Effector memory CD8-positive, alpha-beta T cell (primary cell): Measurements from ENCODE around the gene LILRB3.
"Not testable (repeated sequence)": the region's sequence is repeated elsewhere in the genome, so short reads cannot be mapped to it uniquely, and the experiment has no call there.

Experiments
- ATAC-seq: fragments of 150-1000 bp; cut with Tn5 transposase; replicated peaks from 2 replicates; pipeline ENCODE4 v1.10.0; 2021; ENCODE audit warnings: mild to moderate bottlenecking, moderate library complexity
- DNase-seq, 3 experiments: peaks; one replicate each; pipeline ENCODE4 v3.0.0; 2021
- H3K27ac Mint-ChIP-seq, 2 donors: one replicate each; pipeline ENCODE4 v1.8.0; 2022; ENCODE audit warnings: mild to moderate bottlenecking in 2 of 2, mixed read lengths in 2 of 2, moderate library complexity in 2 of 2
- H3K27me3 Mint-ChIP-seq, 2 donors: one replicate each; pipeline ENCODE4 v1.8.0; 2022; ENCODE audit warnings: mixed read lengths in 2 of 2
- H3K36me3 Mint-ChIP-seq: one replicate; pipeline ENCODE4 v1.8.0; 2022; ENCODE audit warnings: mild to moderate bottlenecking, moderate library complexity, mixed read lengths; ENCODE audit not compliant: insufficient read depth
- H3K4me1 Mint-ChIP-seq, 2 donors: one replicate each; pipeline ENCODE4 v1.8.0; 2022; ENCODE audit warnings: low read depth in 2 of 2, mixed read lengths in 2 of 2
- H3K4me3 Mint-ChIP-seq, 2 donors: one replicate each; pipeline ENCODE4 v1.8.0; 2022; ENCODE audit warnings: mild to moderate bottlenecking in 2 of 2, mixed read lengths in 2 of 2, moderate library complexity in 2 of 2
- H3K9me3 Mint-ChIP-seq, 2 donors: one replicate each; pipeline ENCODE4 v1.8.0; 2022; ENCODE audit warnings: mixed read lengths in 2 of 2

LILRB3 gene

GRCh38 chr19:54171736-54172431 lies 50.9 kb downstream of the LILRB3 start:
- not testable (repeated sequence) for ATAC-seq, DNase-seq, H3K9me3 Mint-ChIP-seq, H3K36me3 Mint-ChIP-seq, H3K4me3 Mint-ChIP-seq, H3K27me3 Mint-ChIP-seq
- H3K27ac Mint-ChIP-seq: peak overlapping the region in 1 of 2 donors; percentile 64
- H3K4me1 Mint-ChIP-seq: peaks cover 7 to 10% of the 10 kb centered on the region in 2 donors

DNA sequence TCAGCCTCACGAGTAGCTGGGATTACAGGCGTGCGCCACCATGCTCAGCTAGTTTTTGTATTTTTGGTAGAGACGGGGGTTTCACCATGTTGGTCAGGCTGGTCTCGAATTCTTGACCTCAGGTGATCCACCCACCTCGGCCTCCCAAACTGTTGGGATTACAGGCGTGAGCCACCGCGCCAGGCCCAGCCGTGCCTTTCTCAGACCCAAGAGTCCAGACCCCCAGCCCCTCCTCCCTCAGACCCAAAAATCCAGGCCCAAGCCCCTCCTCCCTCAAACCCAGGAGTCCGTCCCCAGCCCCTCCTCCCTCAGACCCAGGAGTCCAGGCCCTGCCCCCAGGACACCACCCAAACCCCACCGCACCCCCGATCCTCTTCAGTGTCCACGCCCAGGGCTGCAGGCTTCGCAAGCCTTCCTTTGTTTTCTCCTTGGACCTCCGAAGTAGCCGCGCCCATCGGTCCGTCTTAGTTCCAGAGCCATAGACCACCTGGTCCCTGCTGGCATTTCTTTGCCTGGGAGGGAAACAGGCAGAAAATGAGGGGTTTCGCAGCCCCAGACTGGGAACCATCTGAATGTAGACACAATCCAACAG lies 53.6 kb downstream of the LILRB3 start:
- H3K4me1 Mint-ChIP-seq: peaks cover 13 to 17% of the 10 kb centered on the region in 2 donors
- DNase-seq: no peak
- no peaks in the 10 kb centered on the region for H3K9me3 Mint-ChIP-seq
- H3K27ac Mint-ChIP-seq: no peak overlapping the region
- no peaks in the 10 kb centered on the region for H3K27me3 Mint-ChIP-seq
- ATAC-seq: no peak
- H3K36me3 Mint-ChIP-seq: no peaks in the 10 kb centered on the region
- no peak overlapping the region for H3K4me3 Mint-ChIP-seq

DNA sequence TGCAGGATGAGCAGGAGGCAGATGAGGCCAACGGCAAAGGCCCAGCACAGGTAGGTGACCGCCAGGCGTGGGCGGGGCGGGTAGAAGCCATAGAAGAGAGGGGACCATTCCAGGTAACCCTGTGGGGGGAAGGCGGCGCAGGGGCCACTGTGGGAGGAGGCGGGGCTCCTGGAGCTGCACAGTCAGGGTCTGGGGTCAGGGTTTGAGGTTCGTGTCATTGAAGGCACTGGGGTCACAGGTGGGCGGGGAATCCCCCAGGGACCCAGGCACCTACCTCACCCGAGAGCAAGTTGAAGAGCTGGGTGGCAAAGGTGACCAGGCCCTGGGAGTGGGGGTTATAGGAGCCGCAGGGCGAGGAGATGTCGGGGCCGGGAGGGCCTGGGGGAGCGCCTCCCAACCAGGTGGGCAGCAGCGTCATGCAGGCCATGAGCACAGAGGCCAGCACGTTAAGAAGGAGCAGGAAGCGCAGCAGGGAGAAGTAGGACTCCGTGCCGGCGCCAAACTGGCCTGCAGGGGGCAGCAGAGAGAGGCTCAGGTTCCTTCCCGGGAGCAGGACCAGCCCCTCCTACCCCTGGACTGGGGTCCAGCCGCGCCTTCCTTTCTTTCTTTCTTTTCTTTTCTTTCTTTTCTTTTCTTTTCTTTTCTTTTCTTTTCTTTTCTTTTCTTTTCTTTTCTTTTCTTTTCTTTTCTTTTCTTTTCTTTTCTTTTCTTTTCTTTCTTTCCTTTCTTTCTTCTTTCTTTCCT lies 54.5 kb downstream of the LILRB3 start:
- DNase-seq (peak; percentile 88 to 90 (median 89)), ATAC-seq (peak; percentile 68)
- peaks cover 2% of the 10 kb centered on the region for H3K36me3 Mint-ChIP-seq
- no peaks in the 10 kb centered on the region for H3K9me3 Mint-ChIP-seq
- H3K27ac Mint-ChIP-seq: no peak overlapping the region
- peaks cover 15 to 19% of the 10 kb centered on the region in 2 donors for H3K4me1 Mint-ChIP-seq
- H3K4me3 Mint-ChIP-seq: peak overlapping the region in 1 of 2 donors; percentile 21
- H3K27me3 Mint-ChIP-seq: no peaks in the 10 kb centered on the region
